DMS 273 (cell line): ENCODE results near the gene HACD4.

Source experiments
- DNase-seq: peaks from one replicate; lab custom pipeline; 2025; ENCODE audit not compliant: unreplicated experiment; lab: John Stamatoyannopoulos, UW

HACD4 gene

GRCh38 chr9:21031091-21031807, at the start of gene HACD4:
TSS of gene HACD4 (minus strand) at chr9:21031640. CDS start at chr9:21031590, 50 bp downstream.
- DNase-seq: peak; percentile 72

GRCh38 chr9:21080793-21081192, 49.4 kb upstream of the HACD4 start:
- no peak for DNase-seq

GRCh38 chr9:21078702-21079101, 47.3 kb upstream of the HACD4 start:
- DNase-seq: peak; percentile 6

GRCh38 chr9:21077781-21078180, 46.3 kb upstream of the HACD4 start, which contains the start of gene IFNB1:
TSS of gene IFNB1 (minus strand) at chr9:21077942. CDS start at chr9:21077869, 73 bp downstream.
- no peak for DNase-seq

- DNase-seq: no peak
Measured at GRCh38 chr9:21075484-21075883, 44.0 kb upstream of the HACD4 start.

- DNase-seq: no peak
Measured at GRCh38 chr9:21070906-21071305, 39.5 kb upstream of the HACD4 start.

- peak; percentile 70 for DNase-seq
Measured at GRCh38 chr9:21070171-21070571, 38.7 kb upstream of the HACD4 start.

- no peak for DNase-seq
Measured at GRCh38 chr9:21060919-21061561, 29.6 kb upstream of the HACD4 start.

- DNase-seq: peak; percentile 7
Measured at GRCh38 chr9:21056931-21057330, 25.5 kb upstream of the HACD4 start.

- no peak for DNase-seq
Measured at GRCh38 chr9:21053851-21054250, 22.4 kb upstream of the HACD4 start.

- no peak for DNase-seq
Measured at GRCh38 chr9:21047281-21047691, 15.8 kb upstream of the HACD4 start.

- DNase-seq: no peak
Measured at GRCh38 chr9:21043841-21044240, 12.4 kb upstream of the HACD4 start.

- DNase-seq: no peak
Measured at GRCh38 chr9:21042466-21042865, 11.0 kb upstream of the HACD4 start.

GRCh38 chr9:21039302-21039701, 7.9 kb upstream of the HACD4 start:
- no peak for DNase-seq

- DNase-seq: no peak
Measured at GRCh38 chr9:21037278-21037677, 5.8 kb upstream of the HACD4 start.

GRCh38 chr9:21031808-21032183, 356 bp upstream of the HACD4 start:
- no peak for DNase-seq

- peak; percentile 19 for DNase-seq
Measured at GRCh38 chr9:21030389-21031035, 928 bp downstream of the HACD4 start.

GRCh38 chr9:21029661-21030060, 1.8 kb downstream of the HACD4 start:
- no peak for DNase-seq

GRCh38 chr9:21028466-21028865, 3.0 kb downstream of the HACD4 start:
- DNase-seq: no peak

GRCh38 chr9:21027295-21027694, 4.1 kb downstream of the HACD4 start:
- DNase-seq: no peak

GRCh38 chr9:21023861-21024260, 7.6 kb downstream of the HACD4 start:
- DNase-seq: no peak

- DNase-seq: no peak
Measured at GRCh38 chr9:21018177-21018576, 13.3 kb downstream of the HACD4 start.
